GM10248 (cell line): ENCODE measurements around the gene ADAMTS3.

Experiments used
- CTCF ChIA-PET: fragments of 300-600 bp; sonication (Branson Sonifier 250); formaldehyde crosslinking; extraction: SDS; loops from one replicate; lab custom pipeline; 2021; ENCODE audit warnings: antibody characterized with exemption; lab: Yijun Ruan, JAX
- POLR2A ChIA-PET: fragments of 350-650 bp; sonication (Branson Sonifier 250); formaldehyde crosslinking; extraction: SDS; loops from one replicate; lab custom pipeline; 2020; ENCODE audit warnings: antibody characterized with exemption; lab: Yijun Ruan, JAX
- DNase-seq: peaks from one replicate; pipeline ENCODE4 v3.0.0; 2012; ENCODE audit errors: extremely low spot score
- CTCF ChIP-seq: IDR thresholded peaks from 2 replicates; pipeline ENCODE4 v1.5.1; 2012; ENCODE audit warnings: mild to moderate bottlenecking, low read depth; ENCODE audit errors: extremely low read depth, missing control alignments, control extremely low read depth

The ADAMTS3 gene

GRCh38 chr4:72468904-72469502 is 100.0 kb downstream of the ADAMTS3 start:
- ChIA-PET CTCF (interaction anchor here (3.6 kb wide), 1 partner anchor 143 kb away, joined by 18 read pairs; no protein-coding TSS in a partner anchor), POLR2A (no interaction called here)
- peak; percentile 52 for TF ChIP-seq CTCF
- no peak for DNase-seq

- no peak for DNase-seq
- POLR2A ChIA-PET: no interaction called here
- CTCF ChIA-PET: interaction anchor here (3.6 kb wide), 1 partner anchor 142 kb away, joined by 18 read pairs; no protein-coding TSS in a partner anchor
- no peak for TF ChIP-seq CTCF
Measured at GRCh38 chr4:72467633-72468032, 101.4 kb downstream of the ADAMTS3 start.

GRCh38 chr4:72463724-72464123 is 105.3 kb downstream of the ADAMTS3 start:
- ChIA-PET POLR2A (no interaction called here), CTCF (interaction anchor here (0.8 kb wide), 1 partner anchor 137 kb away, joined by 3 read pairs; no protein-coding TSS in a partner anchor)
- DNase-seq: no peak

GRCh38 chr4:72457158-72457557 is 111.9 kb downstream of the ADAMTS3 start:
- TF ChIP-seq CTCF: no peak
- CTCF ChIA-PET: no interaction called here
- no peak for DNase-seq
- POLR2A ChIA-PET: no interaction called here

More at GRCh38 chr4:72463724-72464123, 105.3 kb downstream of the ADAMTS3 start:
- no peak for TF ChIP-seq CTCF

GRCh38 chr4:72451349-72451748 is 117.7 kb downstream of the ADAMTS3 start:
- CTCF ChIA-PET: interaction anchor here (1.3 kb wide), 1 partner anchor 93 kb away, joined by 3 read pairs; no protein-coding TSS in a partner anchor
- POLR2A ChIA-PET: no interaction called here
- no peak for TF ChIP-seq CTCF
- DNase-seq: no peak

GRCh38 chr4:72449705-72450104 is 119.3 kb downstream of the ADAMTS3 start:
- ChIA-PET CTCF (no interaction called here), POLR2A (no interaction called here)
- TF ChIP-seq CTCF: no peak
- no peak for DNase-seq

GRCh38 chr4:72448231-72448630 is 120.8 kb downstream of the ADAMTS3 start:
- ChIA-PET POLR2A (no interaction called here), CTCF (no interaction called here)
- TF ChIP-seq CTCF: no peak
- DNase-seq: no peak
